Upper lobe of right lung (tissue), 1 donor: ENCODE measurements around the gene ARID4A. TPM values are rescaled to one million over a fixed set of nuclear protein-coding genes. Genes with fewer than 3 reads are reported as not detected.

Experiments used
- ATAC-seq: fragments of 200-7000 bp; cut with Tn5 transposase; one replicate; pipeline ENCODE4 v1.9.1; 2020; ENCODE audit warnings: mild to moderate bottlenecking, moderate library complexity
- DNase-seq: peaks from one replicate; pipeline ENCODE4 v3.0.0-alpha.2; 2020
- H3K27ac ChIP-seq: fragments of 200-600 bp; one replicate; pipeline ENCODE4 v1.8.0; 2022
- H3K27me3 ChIP-seq: fragments of 200-600 bp; one replicate; pipeline ENCODE4 v1.8.0; 2022; ENCODE audit warnings: mild to moderate bottlenecking
- H3K36me3 ChIP-seq: fragments of 200-600 bp; one replicate; pipeline ENCODE4 v1.8.0; 2022
- H3K4me1 ChIP-seq: fragments of 200-600 bp; one replicate; pipeline ENCODE4 v1.8.0; 2022
- H3K4me3 ChIP-seq: fragments of 200-600 bp; one replicate; pipeline ENCODE4 v1.8.0; 2022; ENCODE audit warnings: mild to moderate bottlenecking
- H3K9me3 ChIP-seq: fragments of 200-600 bp; one replicate; pipeline ENCODE4 v1.8.0; 2022
- intact Hi-C: fragments of 100-400 bp; cut with DNase I; formaldehyde crosslinking; loops from one replicate; pipeline ENCODE4 v1.11.0; 2022
- total RNA-seq: library from RNA; stranded (reverse); fragmentation: NEBNext Ultra II Directional; extraction: Animal tissue kit (Norgen Biotek cat#: 25700); gene quantifications from one replicate; pipeline ENCODE4 v1.2.1, GENCODE V29; 2021
- TF ChIP-seq, protein P1 (sequence below): fragments of 200-600 bp; IDR thresholded peaks from one replicate; pipeline ENCODE4 v1.8.0; 2022; ENCODE audit warnings: antibody characterized with exemption
- donor health status: DM: no; HTN: yes; CAD: no; lungs with severe emphysema.

The ARID4A gene
- total RNA-seq, 1 donor from 2014 or later = 37.0 TPM

DNA sequence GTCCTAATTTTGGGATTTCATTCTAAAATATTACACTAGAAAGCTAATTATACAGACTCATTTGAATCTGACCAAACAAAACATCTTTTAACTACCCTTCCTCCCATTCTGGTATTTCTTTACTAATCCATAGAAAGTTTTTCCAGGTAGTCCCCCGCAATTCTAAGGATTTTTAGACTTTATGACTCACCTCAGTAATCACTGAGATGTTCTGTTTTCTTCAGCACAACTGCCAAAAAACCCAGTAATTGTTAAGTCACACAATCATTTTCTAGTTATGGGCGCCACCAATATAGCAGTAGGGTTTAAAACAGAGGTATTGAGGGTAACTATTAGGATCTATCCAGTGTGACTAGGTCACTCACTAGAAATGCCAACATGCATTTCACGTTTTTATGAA, 1.6 kb upstream of the ARID4A start:
- H3K4me1 ChIP-seq = peaks cover 51% of the 10 kb centered on the region
- H3K36me3 ChIP-seq = peaks cover 43% of the 10 kb centered on the region
- intact Hi-C loops = no loop called here
- peak overlapping the region; percentile 64 for H3K4me3 ChIP-seq
- H3K27ac ChIP-seq = peak overlapping the region; percentile 95
- ATAC-seq (no peak), DNase-seq (no peak)
- TF ChIP-seq, protein P1, sequence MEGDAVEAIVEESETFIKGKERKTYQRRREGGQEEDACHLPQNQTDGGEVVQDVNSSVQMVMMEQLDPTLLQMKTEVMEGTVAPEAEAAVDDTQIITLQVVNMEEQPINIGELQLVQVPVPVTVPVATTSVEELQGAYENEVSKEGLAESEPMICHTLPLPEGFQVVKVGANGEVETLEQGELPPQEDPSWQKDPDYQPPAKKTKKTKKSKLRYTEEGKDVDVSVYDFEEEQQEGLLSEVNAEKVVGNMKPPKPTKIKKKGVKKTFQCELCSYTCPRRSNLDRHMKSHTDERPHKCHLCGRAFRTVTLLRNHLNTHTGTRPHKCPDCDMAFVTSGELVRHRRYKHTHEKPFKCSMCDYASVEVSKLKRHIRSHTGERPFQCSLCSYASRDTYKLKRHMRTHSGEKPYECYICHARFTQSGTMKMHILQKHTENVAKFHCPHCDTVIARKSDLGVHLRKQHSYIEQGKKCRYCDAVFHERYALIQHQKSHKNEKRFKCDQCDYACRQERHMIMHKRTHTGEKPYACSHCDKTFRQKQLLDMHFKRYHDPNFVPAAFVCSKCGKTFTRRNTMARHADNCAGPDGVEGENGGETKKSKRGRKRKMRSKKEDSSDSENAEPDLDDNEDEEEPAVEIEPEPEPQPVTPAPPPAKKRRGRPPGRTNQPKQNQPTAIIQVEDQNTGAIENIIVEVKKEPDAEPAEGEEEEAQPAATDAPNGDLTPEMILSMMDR = no peak
- no peaks in the 10 kb centered on the region for H3K27me3 ChIP-seq
- H3K9me3 ChIP-seq = no peaks in the 10 kb centered on the region

DNA sequence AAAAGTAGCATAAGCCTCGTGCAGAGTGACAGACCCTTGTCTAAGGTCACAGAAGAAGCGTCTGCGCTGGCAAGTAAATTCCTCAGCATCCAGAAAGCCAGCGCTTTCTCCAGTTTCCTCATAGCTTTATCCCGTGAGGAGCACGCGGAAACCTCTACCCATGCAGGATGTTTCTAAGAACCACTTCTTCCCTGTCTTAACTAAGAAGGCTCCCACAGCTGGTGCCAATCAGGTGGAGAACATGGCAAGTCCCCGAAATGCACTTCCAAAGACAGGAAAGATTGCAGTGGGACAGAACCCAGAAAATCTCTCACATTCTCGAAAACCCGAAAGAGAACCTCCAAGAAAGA, 968 bp upstream of the ARID4A start:
- Histone ChIP-seq H3K9me3 (no peaks in the 10 kb centered on the region), H3K27ac (peak overlapping the region; percentile 95), H3K27me3 (no peaks in the 10 kb centered on the region), H3K36me3 (peaks cover 43% of the 10 kb centered on the region), H3K4me3 (peak overlapping the region; percentile 64), H3K4me1 (peaks cover 46% of the 10 kb centered on the region)
- TF ChIP-seq, protein P1 = no peak
- ATAC-seq (peak; percentile 1), DNase-seq (peak; percentile 66)
- intact Hi-C loops = no loop called here

DNA sequence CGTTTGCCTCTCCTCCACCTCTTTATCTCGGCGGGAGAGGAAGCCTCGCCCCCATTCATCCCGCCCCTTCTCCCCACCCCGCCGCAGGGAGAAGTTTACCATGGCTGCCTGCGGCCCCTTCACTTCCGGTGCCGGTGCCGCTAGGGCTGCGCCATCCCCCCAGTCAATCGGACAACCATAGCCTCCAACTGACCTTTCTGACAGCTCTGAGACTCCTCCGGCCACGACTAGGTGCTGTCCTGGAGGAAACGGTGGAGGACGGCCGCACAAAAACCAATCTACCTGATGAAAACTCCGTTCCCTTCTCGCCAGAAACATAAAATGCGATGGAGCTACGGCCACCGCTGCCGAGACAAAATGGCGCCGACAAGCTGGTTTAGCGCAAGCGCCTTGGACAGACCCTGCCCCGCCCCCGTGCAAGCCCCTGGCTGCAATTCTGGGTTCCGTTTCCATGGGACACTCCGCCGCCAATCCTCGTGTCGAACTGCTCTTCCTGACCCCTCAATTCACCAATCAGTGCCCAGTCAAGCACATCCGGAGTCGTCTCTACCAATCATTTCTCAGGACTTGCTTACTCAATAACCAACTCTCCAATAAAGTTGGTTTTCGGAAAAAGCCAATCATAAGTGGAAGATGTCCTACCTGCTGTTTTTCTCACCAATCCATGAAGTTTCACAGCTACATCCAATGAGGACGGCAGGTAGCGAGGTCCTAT, 436 bp upstream of the ARID4A start:
- Histone ChIP-seq H3K36me3 (peaks cover 42% of the 10 kb centered on the region), H3K4me3 (peak overlapping the region; percentile 90), H3K27ac (peak overlapping the region; percentile 95), H3K27me3 (no peaks in the 10 kb centered on the region), H3K4me1 (peaks cover 40% of the 10 kb centered on the region), H3K9me3 (no peaks in the 10 kb centered on the region)
- peak; percentile 96 for ATAC-seq
- DNase-seq = peak; percentile 99
- intact Hi-C loops = no loop called here
- TF ChIP-seq, protein P1 = no peak

DNA sequence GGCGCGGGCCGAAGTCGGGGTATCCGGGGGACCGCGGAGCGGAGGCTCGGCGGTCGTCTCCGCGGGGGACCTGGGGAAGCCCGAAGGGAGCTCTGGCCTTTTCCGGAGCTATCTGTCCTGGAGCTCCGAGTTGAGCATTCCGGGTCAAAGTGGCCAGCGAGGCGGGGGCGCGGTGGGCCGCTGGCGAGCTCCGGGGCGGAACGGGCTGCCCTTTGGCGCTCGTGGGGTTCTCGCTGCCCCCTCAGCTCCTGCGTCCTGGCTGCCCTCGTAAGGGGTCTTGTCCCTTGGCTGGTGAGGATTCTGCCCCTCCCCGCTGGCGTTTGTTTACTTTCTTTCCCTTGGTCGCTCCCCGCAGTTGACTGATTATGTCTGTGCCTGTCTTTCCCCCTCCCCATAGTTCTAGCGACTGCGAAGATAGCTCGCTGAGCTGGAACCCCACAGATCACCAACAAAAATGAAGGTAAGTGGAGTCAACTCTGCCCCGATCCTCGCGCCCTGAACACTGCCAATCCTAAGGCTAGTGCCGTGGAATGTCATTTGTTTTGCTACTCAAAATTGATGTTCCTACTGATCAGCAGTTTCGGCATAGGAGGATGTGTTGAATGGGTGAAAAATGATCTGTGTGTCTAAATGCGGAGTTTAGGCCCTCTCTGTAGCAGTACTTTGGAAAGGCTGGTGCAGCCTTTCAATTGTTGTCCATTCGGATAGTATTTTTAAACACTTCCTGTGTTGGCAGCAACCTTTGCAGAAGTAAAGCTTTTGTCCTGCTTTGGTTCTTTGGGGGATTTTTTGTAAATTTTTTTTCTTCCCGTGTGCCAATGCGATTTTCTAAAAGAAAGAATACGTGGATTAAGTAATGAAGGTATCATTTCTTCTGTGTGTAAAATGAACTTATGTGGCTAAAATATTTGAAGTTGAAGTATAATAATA, 1.3 kb downstream of the ARID4A start:
- Histone ChIP-seq H3K4me1 (peaks cover 33% of the 10 kb centered on the region), H3K36me3 (peaks cover 41% of the 10 kb centered on the region), H3K27ac (peak overlapping the region; percentile 92), H3K4me3 (peak overlapping the region; percentile 90), H3K9me3 (no peaks in the 10 kb centered on the region), H3K27me3 (no peaks in the 10 kb centered on the region)
- DNase-seq (peak; percentile 72), ATAC-seq (no peak)
- TF ChIP-seq, protein P1 = no peak
- intact Hi-C loops = no loop called here

DNA sequence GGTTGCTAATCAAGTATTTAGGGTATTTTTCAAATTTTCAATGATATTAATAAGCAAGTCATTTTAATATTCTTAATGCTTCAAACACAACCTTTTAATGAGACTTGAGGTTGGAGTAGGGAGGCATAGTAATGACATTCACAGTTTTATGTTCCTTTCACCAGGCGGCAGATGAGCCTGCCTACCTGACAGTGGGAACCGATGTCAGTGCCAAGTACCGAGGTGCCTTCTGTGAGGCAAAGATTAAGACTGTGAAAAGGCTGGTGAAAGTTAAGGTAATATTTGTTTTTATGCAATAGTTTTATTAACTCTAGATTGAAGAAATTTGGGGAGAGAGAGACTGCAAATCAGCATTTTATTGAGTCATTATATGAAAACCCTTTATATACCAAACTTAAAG, 3.1 kb downstream of the ARID4A start:
- no peak overlapping the region for H3K4me3 ChIP-seq
- no peaks in the 10 kb centered on the region for H3K9me3 ChIP-seq
- TF ChIP-seq, protein P1 = no peak
- DNase-seq (no peak), ATAC-seq (no peak)
- intact Hi-C loops = no loop called here
- H3K4me1 ChIP-seq = peaks cover 18% of the 10 kb centered on the region
- H3K36me3 ChIP-seq = peaks cover 49% of the 10 kb centered on the region
- H3K27ac ChIP-seq = no peak overlapping the region
- H3K27me3 ChIP-seq = no peaks in the 10 kb centered on the region
